Suprapubic skin (tissue), 3 donors: ENCODE results near the gene OLA1.

Experiments used
- CTCF ChIP-seq, 2 donors: fragments of 200-600 bp in 1 of 2; fragments of 450-650 bp in 1 of 2; sonication (generic) in 1 of 2; IDR thresholded peaks; one replicate each; pipeline ENCODE4 v1.5.1; 2016 to 2019; ENCODE audit warnings: antibody characterized with exemption in 2 of 2, mild to moderate bottlenecking in 1 of 2, moderate library complexity in 1 of 2
- POLR2A ChIP-seq, 2 donors: fragments of 450-650 bp; IDR thresholded peaks; one replicate each; pipeline ENCODE4 v1.6.1; 2017; ENCODE audit warnings: antibody characterized with exemption in 2 of 2, mild to moderate bottlenecking in 2 of 2, moderate library complexity in 2 of 2

- no peak for TF ChIP-seq CTCF (IDR thresholded peaks at IDR 0.05)
- TF ChIP-seq POLR2A (IDR thresholded peaks at IDR 0.05), result no peak
Measured at GRCh38 chr2:174025271-174026121, 222.8 kb downstream of the OLA1 start.
